ENCODE measurements around the gene GID8.

GID8 gene

DNA sequence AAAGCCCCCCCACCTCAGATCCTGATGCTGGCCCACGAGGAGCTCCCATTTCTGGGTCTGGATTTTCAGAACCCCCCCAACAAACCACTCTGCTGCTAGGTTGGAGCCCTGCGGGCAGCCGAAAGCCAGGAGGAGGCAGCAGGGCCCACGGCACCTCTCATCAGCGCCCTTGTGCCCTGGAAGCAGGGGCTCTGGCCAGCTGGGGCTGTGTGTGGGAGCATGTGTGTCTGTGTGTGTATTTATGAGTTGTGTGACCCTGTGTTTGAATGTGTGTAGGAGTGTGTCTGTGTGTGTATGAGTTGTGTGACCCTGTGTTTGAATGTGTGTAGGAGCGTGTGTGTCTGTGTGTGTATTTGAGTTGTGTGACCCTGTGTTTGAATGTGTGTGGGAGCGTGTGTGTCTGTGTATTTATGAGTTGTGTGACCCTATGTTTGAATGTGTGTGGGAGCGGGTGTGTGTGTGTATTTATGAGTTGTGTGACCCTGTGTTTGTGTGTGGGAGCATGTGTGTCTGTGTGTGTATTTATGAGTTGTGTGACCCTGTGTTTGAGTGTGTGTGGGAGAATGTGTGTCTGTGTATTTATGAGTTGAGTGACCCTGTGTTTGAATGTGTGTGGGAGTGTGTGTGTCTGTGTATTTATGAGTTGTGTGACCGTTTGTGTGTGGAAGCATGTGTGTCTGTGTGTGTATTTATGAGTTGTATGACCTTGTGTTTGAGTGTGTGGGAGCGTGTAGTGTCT lies 33.4 kb downstream of the GID8 start:
- peaks cover 24% of the 10 kb centered on the region for H3K4me1 Mint-ChIP-seq
- H3K4me3 Mint-ChIP-seq, result peak overlapping the region; percentile 64
- no peak for ATAC-seq
- H3K36me3 Mint-ChIP-seq, result peaks cover 11% of the 10 kb centered on the region
- DNase-seq (ENCODE audit: low spot score in 2 of 2), result no peak
- H3K27ac Mint-ChIP-seq, result peak overlapping the region; percentile 5
- no peaks in the 10 kb centered on the region for H3K9me3 Mint-ChIP-seq

DNA sequence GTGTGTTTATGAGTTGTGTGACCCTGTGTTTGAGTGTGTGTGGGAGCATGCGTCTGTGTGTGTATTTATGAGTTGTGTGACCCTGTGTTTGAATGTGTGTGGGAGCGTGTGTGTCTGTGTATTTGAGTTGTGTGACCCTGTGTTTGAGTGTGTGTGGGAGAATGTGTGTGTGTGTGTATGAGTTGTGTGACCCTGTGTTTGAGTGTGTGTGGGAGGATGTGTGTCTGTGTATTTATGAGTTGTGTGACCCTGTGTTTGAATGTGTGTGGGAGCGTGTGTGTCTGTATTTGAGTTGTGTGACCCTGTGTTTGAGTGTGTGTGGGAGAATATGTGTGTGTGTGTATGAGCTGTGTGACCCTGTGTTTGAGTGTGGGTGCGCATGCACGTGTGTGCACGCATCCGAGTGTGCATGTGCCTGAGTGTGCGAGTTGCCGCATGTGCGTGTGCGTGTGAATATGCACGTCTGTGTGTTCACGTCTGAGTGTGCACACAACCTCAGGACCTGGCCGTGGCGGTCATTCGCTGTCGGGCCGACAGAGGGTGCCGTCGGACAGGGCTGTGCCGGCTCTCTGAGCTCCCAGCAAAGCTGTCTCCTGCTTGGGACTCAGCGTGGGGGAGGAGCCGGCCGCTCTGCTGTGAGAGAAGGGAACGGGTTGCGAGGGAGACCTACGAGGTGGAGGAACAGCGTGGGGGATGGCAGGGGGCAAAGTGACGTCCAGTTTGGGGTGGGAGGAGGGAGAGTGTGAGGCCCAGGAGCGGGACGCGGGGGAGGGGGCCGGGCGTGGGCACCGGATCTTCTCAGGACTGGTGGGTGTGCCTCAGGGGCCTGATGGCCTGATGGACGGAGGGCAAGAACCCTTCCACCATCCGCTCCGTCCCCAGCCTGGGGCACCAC lies 34.2 kb downstream of the GID8 start:
- DNase-seq (ENCODE audit: low spot score in 2 of 2), result peak; percentile 84 to 90
- Mint-ChIP-seq H3K4me1 (peaks cover 24% of the 10 kb centered on the region), H3K36me3 (peaks cover 11% of the 10 kb centered on the region), H3K4me3 (peak overlapping the region; percentile 64), H3K9me3 (no peaks in the 10 kb centered on the region), H3K27ac (peak overlapping the region; percentile 5)
- ATAC-seq, result peak; percentile 93

DNA sequence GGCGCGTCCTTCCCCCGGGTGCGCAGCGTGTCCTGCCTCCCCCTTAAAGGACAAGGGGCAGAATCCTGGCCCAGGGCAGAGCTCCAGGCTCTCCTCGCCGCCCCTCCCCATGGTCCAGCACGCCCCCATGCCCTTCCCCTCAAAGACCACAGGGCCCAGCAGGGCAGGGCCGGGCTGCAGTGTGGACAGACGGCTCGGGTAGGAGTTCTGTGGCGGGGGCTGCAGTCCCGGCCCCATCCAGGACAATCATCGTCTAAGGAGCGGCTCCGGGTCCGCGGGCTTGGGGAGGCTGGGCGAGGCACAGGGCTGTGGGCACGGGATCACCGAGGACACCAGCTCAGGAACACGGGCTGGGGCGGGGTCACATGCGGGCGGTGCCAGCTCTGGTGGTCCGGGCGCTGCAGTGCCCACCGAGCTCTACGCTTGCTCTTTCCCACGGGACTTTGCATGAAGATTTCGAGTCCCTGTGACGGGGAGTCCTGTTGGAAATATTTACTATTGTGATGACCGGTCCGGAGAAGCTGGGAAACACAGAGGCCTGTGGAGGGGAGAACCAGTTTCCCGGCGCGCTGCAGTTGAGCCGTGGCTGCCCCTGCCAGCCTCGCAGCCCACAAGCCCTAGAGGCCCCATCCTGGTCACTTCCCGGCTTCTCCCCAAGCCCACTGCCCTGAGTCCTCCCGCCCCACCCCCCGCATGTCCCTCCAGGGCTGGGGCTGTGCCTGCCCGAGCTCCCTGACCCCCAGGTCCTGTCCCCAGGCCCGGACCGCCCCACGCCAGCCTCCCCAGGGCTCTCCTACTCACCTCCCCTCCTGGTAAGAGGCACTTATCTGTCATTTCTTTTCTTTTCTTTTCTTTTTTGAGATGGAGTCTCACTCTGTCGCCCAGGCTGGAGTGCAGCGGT lies 35.1 kb downstream of the GID8 start:
- ATAC-seq (no peak), DNase-seq (ENCODE audit: low spot score in 2 of 2) (no peak)
- Mint-ChIP-seq H3K4me3 (peak overlapping the region; percentile 64), H3K27ac (peak overlapping the region; percentile 5), H3K9me3 (no peaks in the 10 kb centered on the region), H3K4me1 (peaks cover 33% of the 10 kb centered on the region), H3K36me3 (peaks cover 11% of the 10 kb centered on the region)

DNA sequence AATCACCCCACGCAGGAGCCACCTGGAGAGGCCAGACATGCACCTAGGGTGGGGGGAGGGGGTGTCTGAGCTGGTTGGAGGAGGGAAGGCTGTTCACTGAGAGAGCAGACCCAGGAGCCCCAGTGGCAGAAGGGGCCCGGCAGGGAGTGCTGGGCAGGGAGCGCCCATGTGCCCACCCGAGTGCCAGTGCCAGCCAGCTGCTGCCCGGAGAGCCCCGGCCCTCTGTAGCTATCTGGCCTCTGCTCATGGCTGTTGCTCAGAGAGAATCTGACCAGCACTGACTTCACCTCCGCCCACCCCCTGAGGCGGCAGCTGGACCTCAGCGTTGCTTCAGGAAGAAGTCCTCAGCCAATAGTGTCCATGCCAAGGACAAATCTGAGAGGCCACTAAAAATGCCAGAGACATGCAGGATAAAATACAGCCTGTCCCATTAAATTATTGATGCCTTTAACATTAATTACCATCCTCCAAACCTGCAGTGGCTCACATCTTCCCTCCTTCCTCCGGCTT lies 37.4 kb downstream of the GID8 start:
- ATAC-seq, result no peak
- DNase-seq (ENCODE audit: low spot score in 2 of 2), result no peak
- Mint-ChIP-seq H3K4me1 (peaks cover 39% of the 10 kb centered on the region), H3K27ac (no peak overlapping the region), H3K9me3 (no peaks in the 10 kb centered on the region), H3K36me3 (peaks cover 11% of the 10 kb centered on the region), H3K4me3 (no peak overlapping the region)

DNA sequence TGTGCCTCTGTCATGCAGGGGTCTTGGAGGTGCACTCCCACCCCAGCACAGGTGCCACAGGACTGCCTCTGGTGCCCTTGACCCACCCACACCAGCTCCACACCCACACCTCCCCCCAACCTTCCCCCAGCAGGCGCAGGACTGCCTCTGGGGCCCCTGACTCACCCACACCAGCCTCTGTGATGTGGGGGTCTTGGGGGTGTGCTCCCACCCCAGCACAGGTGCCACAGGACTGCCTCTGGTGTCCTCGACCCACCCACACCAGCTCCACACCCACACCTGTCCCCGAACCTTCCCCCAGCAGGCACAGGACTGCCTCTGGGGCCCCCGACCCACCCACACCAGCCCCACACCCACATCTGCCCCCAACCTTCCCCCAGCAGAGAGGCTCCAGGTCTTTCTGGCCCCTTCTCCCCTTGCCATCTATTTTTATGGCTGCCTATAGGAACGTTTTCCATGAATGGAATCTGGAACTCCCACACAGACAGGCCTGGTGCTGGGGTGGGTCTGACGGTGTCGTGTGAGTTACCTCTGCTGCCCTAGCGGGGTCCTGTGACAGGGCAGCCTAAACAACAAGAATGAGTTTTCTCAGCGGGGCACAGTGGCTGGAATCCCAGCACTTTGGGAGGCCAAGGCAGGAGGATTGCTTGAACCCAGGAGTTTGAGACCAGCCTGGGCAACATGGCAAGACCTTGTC lies 38.0 kb downstream of the GID8 start:
- H3K9me3 Mint-ChIP-seq, result no peaks in the 10 kb centered on the region
- peak overlapping the region; percentile 71 for H3K27ac Mint-ChIP-seq
- peaks cover 41% of the 10 kb centered on the region for H3K4me1 Mint-ChIP-seq
- peaks cover 11% of the 10 kb centered on the region for H3K36me3 Mint-ChIP-seq
- no peak for ATAC-seq
- no peak overlapping the region for H3K4me3 Mint-ChIP-seq
- no peak for DNase-seq (ENCODE audit: low spot score in 2 of 2)

DNA sequence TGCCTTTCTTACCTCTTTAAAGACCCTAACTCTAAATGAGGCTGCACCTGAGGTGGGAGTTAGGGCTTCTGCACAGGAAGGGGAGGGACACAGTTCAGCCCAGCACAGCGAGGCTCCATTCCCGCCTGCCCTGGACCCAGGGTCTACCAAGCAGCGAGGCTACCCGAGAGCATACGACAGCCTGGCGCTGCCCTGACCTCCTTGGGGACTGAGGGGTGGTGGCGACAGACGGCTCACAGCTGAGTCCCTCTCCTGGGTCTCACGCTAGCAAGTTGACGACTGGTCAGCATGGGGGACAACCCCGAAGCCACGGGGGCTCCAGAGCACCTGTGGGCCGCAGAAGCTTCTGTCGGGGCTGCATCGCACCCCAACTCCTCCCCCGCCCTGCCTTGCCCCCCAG lies 38.9 kb downstream of the GID8 start:
- Mint-ChIP-seq H3K4me1 (peaks cover 42% of the 10 kb centered on the region), H3K4me3 (no peak overlapping the region)

DNA sequence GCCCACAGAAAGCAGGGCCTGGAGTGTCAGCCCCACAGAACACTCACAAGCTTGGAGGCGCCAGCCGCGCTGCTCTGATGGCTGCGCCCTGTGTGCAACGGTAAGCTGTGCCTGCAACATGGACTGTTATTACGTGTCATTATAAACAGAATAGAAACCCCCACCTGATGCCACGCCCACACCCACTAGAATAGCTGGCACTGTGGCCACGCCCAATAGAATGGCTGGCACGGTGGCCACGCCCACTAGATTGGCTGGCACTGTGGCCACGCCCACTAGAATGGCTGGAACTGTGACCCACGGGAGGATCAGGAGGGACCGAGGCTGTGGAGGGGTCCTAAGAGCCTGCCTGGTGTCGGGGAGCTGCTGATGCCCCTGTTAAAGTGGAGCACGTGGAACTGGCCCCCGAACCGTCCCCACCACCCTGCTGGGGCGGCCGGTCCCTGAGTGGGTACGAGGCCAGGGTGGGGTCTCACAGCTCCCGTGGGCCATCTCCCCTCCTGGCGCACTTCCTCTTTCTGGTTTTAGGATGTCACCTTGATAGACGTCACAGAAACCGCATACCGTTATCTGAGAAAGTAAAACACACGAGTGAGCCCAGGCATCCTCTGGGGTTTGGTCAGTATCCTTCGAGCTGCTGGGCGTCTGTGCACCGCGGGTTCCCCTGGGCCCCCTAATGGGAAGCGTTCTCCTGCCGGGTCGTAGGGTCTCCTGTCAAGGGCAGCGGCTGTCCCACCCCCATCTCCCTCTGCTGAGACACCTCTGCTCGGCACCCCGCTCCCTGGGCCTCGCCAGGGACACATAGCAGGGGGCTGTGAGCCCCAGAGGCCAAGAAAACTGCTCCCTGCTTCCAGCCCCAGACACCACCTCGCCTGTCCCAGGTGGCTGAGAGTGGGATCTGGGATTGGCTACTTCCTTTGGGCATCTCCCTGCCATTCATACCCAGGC lies 39.9 kb downstream of the GID8 start:
- Mint-ChIP-seq H3K36me3 (peaks cover 6% of the 10 kb centered on the region), H3K4me3 (peak overlapping the region; percentile 53), H3K27ac (no peak overlapping the region), H3K4me1 (peaks cover 41% of the 10 kb centered on the region), H3K9me3 (no peaks in the 10 kb centered on the region)
- ATAC-seq (peak; percentile 84), DNase-seq (ENCODE audit: low spot score in 2 of 2) (peak; percentile 50 to 83)

More for the DNA sequence above, 38.9 kb downstream of the GID8 start:
- Mint-ChIP-seq H3K36me3 (peaks cover 11% of the 10 kb centered on the region), H3K27ac (no peak overlapping the region), H3K9me3 (no peaks in the 10 kb centered on the region)
- DNase-seq (ENCODE audit: low spot score in 2 of 2) (no peak), ATAC-seq (no peak)

DNA sequence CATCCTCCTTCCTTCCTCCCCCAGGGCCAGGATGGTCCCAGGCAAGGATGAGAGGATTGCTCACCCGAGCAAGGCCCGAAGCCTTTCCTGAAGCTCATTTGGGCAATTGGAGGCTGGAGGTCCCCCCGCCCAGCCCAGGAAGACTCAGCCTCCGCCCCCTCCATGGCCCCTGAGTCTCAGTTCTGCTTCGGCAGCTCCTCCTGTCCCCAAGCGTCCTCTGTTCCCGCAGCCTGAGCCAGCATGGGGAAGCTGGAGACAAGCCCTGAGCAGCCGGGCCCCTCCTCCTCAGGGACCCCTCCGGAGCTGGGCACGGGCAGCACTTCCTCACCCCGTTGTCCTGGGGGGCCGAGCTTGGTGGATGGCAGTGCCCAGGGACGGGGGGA lies 40.6 kb downstream of the GID8 start:
- Mint-ChIP-seq H3K4me1 (peaks cover 38% of the 10 kb centered on the region), H3K36me3 (peaks cover 6% of the 10 kb centered on the region), H3K9me3 (no peaks in the 10 kb centered on the region), H3K27ac (no peak overlapping the region), H3K4me3 (peak overlapping the region; percentile 53)
- no peak for ATAC-seq
- DNase-seq (ENCODE audit: low spot score in 2 of 2), result no peak

DNA sequence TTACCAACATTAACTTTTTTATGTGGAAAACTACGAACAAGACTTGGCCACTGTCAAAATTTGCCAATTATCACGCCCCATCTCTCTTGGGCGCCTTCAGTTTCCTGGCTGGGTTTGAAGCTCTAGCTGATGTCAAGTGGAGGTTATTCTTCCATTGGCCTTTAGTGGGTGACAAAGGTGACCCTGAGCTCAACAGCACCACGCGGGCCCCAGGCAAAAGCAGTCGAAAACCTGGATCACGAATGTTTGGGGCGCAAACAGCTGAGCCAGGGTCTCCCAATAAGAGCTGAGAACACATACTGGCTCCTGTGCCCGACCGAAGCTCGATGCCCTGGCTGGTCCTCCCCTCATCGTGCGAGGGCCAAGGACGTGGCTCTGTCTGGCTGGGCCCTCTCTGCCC lies 41.4 kb downstream of the GID8 start:
- Mint-ChIP-seq H3K9me3 (no peaks in the 10 kb centered on the region), H3K4me3 (no peak overlapping the region), H3K4me1 (peaks cover 35% of the 10 kb centered on the region), H3K36me3 (peaks cover 5% of the 10 kb centered on the region), H3K27ac (no peak overlapping the region)
- DNase-seq (ENCODE audit: low spot score in 2 of 2) (no peak), ATAC-seq (no peak)

DNA sequence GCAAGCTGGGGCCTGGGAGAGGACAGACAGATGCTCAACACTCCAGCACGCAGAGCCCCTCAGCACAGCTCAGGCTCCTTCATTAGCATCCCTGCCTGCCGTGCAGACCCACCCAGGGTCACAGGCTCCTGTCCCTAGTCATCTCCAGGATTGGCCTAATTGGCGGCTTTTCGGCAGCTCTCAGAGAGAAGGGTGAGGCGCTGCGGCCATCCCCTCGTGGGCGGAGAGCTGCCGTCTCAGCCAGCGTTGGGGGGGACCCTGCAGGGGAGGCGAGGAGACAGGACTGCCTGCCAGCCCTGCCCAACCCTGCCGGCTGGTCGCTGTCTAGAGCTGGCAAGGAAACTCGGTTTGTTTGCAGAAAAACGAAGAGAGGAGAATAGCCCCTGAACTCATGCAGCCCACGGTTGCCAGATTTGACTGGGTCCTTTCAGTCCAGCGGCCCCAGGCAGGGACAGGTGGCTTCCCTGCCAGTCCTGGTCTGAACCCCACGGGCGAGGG lies 42.0 kb downstream of the GID8 start:
- H3K4me1 Mint-ChIP-seq, result peaks cover 35% of the 10 kb centered on the region
- H3K36me3 Mint-ChIP-seq, result no peaks in the 10 kb centered on the region
- H3K9me3 Mint-ChIP-seq, result no peaks in the 10 kb centered on the region
- H3K4me3 Mint-ChIP-seq, result no peak overlapping the region
- no peak for ATAC-seq
- no peak overlapping the region for H3K27ac Mint-ChIP-seq
- no peak for DNase-seq (ENCODE audit: low spot score in 2 of 2)

DNA sequence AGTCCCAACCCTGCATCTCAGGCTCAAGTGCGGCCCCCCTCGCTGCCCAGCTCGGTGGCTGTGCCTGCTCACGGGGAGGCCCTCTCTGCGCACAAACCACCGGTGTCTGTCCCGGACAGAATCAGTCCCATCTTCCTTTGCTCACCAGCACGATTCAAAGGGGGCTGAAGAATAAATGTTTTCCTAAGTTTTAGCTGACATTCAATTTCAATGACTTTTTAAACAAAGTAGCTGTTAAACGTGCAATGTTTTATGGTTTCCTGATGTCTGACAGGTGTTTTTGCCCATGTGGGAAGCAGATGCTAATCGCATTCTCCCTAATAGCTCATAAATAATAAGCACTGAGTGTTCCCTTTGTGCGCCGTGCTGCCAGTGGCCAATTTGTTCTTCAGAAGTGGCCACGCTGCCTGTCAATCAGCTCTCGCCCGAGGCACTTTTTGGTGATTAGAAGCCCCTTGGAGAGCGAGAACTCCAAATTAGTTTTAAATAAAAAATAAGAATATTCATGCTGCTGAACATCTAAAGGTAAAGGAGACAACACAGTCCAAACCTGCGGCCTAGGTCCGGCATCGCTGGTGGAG lies 42.5 kb downstream of the GID8 start:
- ATAC-seq (no peak), DNase-seq (ENCODE audit: low spot score in 2 of 2) (no peak)
- Mint-ChIP-seq H3K27ac (no peak overlapping the region), H3K36me3 (no peaks in the 10 kb centered on the region), H3K4me3 (no peak overlapping the region), H3K4me1 (peaks cover 35% of the 10 kb centered on the region), H3K9me3 (no peaks in the 10 kb centered on the region)

DNA sequence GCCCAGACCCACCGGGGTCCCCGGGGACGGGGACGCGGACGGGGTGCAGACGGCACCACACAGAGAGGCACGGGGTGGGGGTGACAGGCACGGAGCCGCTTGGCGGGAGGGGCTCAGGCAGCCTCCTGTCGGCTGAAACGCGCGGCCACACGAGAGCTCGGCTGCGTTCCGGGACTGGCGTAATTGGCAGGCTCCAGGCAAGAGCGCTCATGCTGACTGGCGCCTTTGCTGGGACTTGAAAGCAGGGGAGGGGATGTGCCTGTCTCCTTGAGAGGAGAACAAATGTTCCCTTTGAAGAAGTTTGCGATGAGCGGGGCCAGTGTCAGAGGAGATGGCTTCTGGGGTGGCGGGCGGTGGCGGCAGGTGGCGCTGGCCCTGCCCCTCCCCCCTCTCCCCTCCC lies 43.0 kb downstream of the GID8 start:
- DNase-seq (ENCODE audit: low spot score in 2 of 2) (no peak), ATAC-seq (no peak)
- H3K36me3 Mint-ChIP-seq, result peaks cover 2% of the 10 kb centered on the region
- H3K4me1 Mint-ChIP-seq, result peaks cover 37% of the 10 kb centered on the region
- no peak overlapping the region for H3K4me3 Mint-ChIP-seq
- H3K9me3 Mint-ChIP-seq, result no peaks in the 10 kb centered on the region
- no peak overlapping the region for H3K27ac Mint-ChIP-seq

Measured in stimulated activated effector memory CD8-positive, alpha-beta T cell treated with anti-CD3 and anti-CD28 coated beads, Interleukin-12 subunit alpha, Interleukin-12 subunit beta, amount 100 ng/mL, for 72 hours (primary cell).